GM12892 (cell line): Measurements from ENCODE around the gene MON2.

Experiments used
- POLR2A ChIP-seq: IDR thresholded peaks from 2 replicates; pipeline ENCODE4 v1.6.1; 2011; ENCODE audit warnings: low read depth, low read length, control low read depth
- TAF1 ChIP-seq: IDR thresholded peaks from 2 replicates; pipeline ENCODE4 v1.6.1; 2011; ENCODE audit warnings: low read depth, mild to moderate bottlenecking, control low read depth, low read length, borderline replicate concordance

GRCh38 chr12:62629413-62629812, 162.8 kb downstream of the MON2 start:
- no peak for TF ChIP-seq POLR2A
- no peak for TF ChIP-seq TAF1
